HepG2 (cell line): Measurements from ENCODE around the gene ARL6IP4. TPM values are rescaled to one million over a fixed set of nuclear protein-coding genes. Genes with fewer than 3 reads are reported as not detected.

Experiments used
- ARNTL ChIP-seq: sonication (generic); formaldehyde crosslinking; IDR thresholded peaks from 2 replicates; pipeline ENCODE4 v1.4.0; 2020; ENCODE audit warnings: mild to moderate bottlenecking, missing genetic modification reagents
- GPBP1L1 ChIP-seq: sonication (generic); formaldehyde crosslinking; IDR thresholded peaks from 2 replicates; pipeline ENCODE4 v1.5.0; 2020; ENCODE audit warnings: mild to moderate bottlenecking, missing genetic modification reagents
- GTF2F1 ChIP-seq: fragments of 150-350 bp; IDR thresholded peaks from 2 replicates; pipeline ENCODE4 v1.6.1; 2014; ENCODE audit warnings: low read length
- HDAC2 ChIP-seq: sonication (generic); formaldehyde crosslinking; IDR thresholded peaks from 2 replicates; pipeline ENCODE4 v1.4.0; 2020; ENCODE audit warnings: missing genetic modification reagents
- KAT2B ChIP-seq: fragments of 150-350 bp; IDR thresholded peaks from 2 replicates; pipeline ENCODE4 v1.6.1; 2014; ENCODE audit warnings: low read depth, low read length, borderline replicate concordance
- KDM6A ChIP-seq: IDR thresholded peaks from 2 replicates; pipeline ENCODE4 v1.6.1; 2016; ENCODE audit warnings: low read depth
- NKX3-1 ChIP-seq: sonication (generic); formaldehyde crosslinking; IDR thresholded peaks from 2 replicates; pipeline ENCODE4 v1.5.0; 2020; ENCODE audit warnings: missing genetic modification reagents
- PAX8 ChIP-seq: sonication (generic); formaldehyde crosslinking; IDR thresholded peaks from 2 replicates; pipeline ENCODE4 v1.8.0; 2022; ENCODE audit warnings: mild to moderate bottlenecking, missing genetic modification reagents, borderline replicate concordance
- PLRG1 ChIP-seq: fragments of 450-650 bp; conservative IDR thresholded peaks from 2 replicates; pipeline ENCODE4 v1.6.1; 2016
- PRDM4 ChIP-seq: sonication (generic); formaldehyde crosslinking; IDR thresholded peaks from 2 replicates; pipeline ENCODE4 v1.9.0; 2021; ENCODE audit warnings: missing genetic modification reagents, borderline replicate concordance
- RAD21 ChIP-seq: fragments of 450-650 bp; formaldehyde crosslinking; IDR thresholded peaks from 2 replicates; pipeline ENCODE4 v1.5.0; 2020; ENCODE audit warnings: mild to moderate bottlenecking
- RELA ChIP-seq: sonication (generic); formaldehyde crosslinking; IDR thresholded peaks from 2 replicates; pipeline ENCODE4 v1.4.0; 2020; ENCODE audit warnings: missing genetic modification reagents
- SIX4 ChIP-seq: sonication (generic); formaldehyde crosslinking; IDR thresholded peaks from 2 replicates; pipeline ENCODE4 v1.4.0; 2020; ENCODE audit warnings: missing genetic modification reagents
- SMAD9 ChIP-seq: sonication (generic); formaldehyde crosslinking; IDR thresholded peaks from 2 replicates; pipeline ENCODE4 v1.5.1; 2020; ENCODE audit warnings: mild to moderate bottlenecking, missing genetic modification reagents
- SRF ChIP-seq: IDR thresholded peaks from 2 replicates; pipeline ENCODE4 v1.6.1; 2011; ENCODE audit warnings: mild to moderate bottlenecking, low read depth, low read length, moderate library complexity
- ZBTB8A ChIP-seq: sonication (generic); formaldehyde crosslinking; IDR thresholded peaks from 2 replicates; pipeline ENCODE4 v1.4.0; 2020; ENCODE audit warnings: mild to moderate bottlenecking, low read depth, missing genetic modification reagents, borderline replicate concordance
- ZMYM2 ChIP-seq: sonication (generic); formaldehyde crosslinking; IDR thresholded peaks from 2 replicates; pipeline ENCODE4 v1.8.0; 2022; ENCODE audit warnings: mild to moderate bottlenecking, missing genetic modification reagents
- ZNF160 ChIP-seq: sonication (generic); formaldehyde crosslinking; IDR thresholded peaks from 2 replicates; pipeline ENCODE4 v1.8.0; 2022; ENCODE audit warnings: mild to moderate bottlenecking, inconsistent platforms, missing genetic modification reagents
- ZNF430 ChIP-seq: sonication (generic); formaldehyde crosslinking; IDR thresholded peaks from 2 replicates; pipeline ENCODE4 v1.9.0; 2021; ENCODE audit warnings: mild to moderate bottlenecking, missing genetic modification reagents
- ZNF530 ChIP-seq: sonication (generic); formaldehyde crosslinking; IDR thresholded peaks from 2 replicates; pipeline ENCODE4 v1.5.0; 2020; ENCODE audit warnings: low read depth, mild to moderate bottlenecking, missing genetic modification reagents
- ZNF589 ChIP-seq: sonication (generic); formaldehyde crosslinking; conservative IDR thresholded peaks from 2 replicates; pipeline ENCODE4 v1.8.0; 2022; ENCODE audit warnings: mild to moderate bottlenecking, moderate library complexity, missing genetic modification reagents
- ZNF674 ChIP-seq: sonication (generic); formaldehyde crosslinking; IDR thresholded peaks from 2 replicates; pipeline ENCODE4 v1.5.0; 2020; ENCODE audit warnings: low read depth, mild to moderate bottlenecking, missing genetic modification reagents
- ZNF749 ChIP-seq: sonication (generic); formaldehyde crosslinking; IDR thresholded peaks from 2 replicates; pipeline ENCODE4 v1.8.0; 2022; ENCODE audit warnings: mild to moderate bottlenecking, missing genetic modification reagents, moderate library complexity, borderline replicate concordance
- ZNF83 ChIP-seq: sonication (generic); formaldehyde crosslinking; IDR thresholded peaks from 2 replicates; pipeline ENCODE4 v1.4.0; 2020; ENCODE audit warnings: missing genetic modification reagents, mild to moderate bottlenecking, borderline replicate concordance
- ZNF850 ChIP-seq: sonication (generic); formaldehyde crosslinking; conservative IDR thresholded peaks from 2 replicates; pipeline ENCODE4 v1.9.0; 2021; ENCODE audit warnings: mild to moderate bottlenecking, missing genetic modification reagents
- polyA plus RNA-seq, 8 experiments: library from polyadenylated mRNA; depleted of rRNA in 3 of 8; stranded (reverse) in 7 of 8; unstranded in 1 of 8; fragments of >200 nt; fragmentation: Illumina TruSeq in 4 of 8; extraction: Trizol in 4 of 8; gene quantifications; 2 replicates each; pipeline versions ENCODE4 v1.2.1 to v1.2.3, GENCODE V29; 2011 to 2016; ENCODE audit warnings: low read depth in 4 of 8, missing spikeins in 1 of 8, mixed read lengths in 1 of 8; ENCODE audit not compliant: insufficient read depth in 1 of 8
- total RNA-seq, 5 experiments: library from RNA; depleted of rRNA; stranded (reverse); fragments of >200 nt; fragmentation: Illumina TruSeq; extraction: Trizol; gene quantifications; 2 replicates each; pipeline ENCODE4 v1.2.3, GENCODE V29; 2016; ENCODE audit warnings: low read depth in 1 of 5
- TF ChIP-seq, protein P1 (sequence below): sonication (generic); formaldehyde crosslinking; IDR thresholded peaks from 2 replicates; pipeline ENCODE4 v1.5.0; 2020; ENCODE audit warnings: missing genetic modification reagents
- TF ChIP-seq, protein P2 (sequence below): IDR thresholded peaks from 2 replicates; pipeline ENCODE4 v1.6.1; 2018; ENCODE audit warnings: missing genetic modification reagents

The ARL6IP4 gene
- total and polyA plus RNA-seq, 2 of the 13 experiments (the other 11 are each of a cell fraction or from before 2014, with no cell fraction given) = 155 to 220 TPM

- TF ChIP-seq PAX8 (CRISPR knock-in tag) (no peak), KDM6A (CRISPR knock-in tag) (peak; percentile 56; the same call in 1 of the 2 replicates), GPBP1L1 (CRISPR knock-in tag) (no peak), ZMYM2 (no peak), ZNF160 (CRISPR knock-in tag) (no peak; the same call in 1 of the 2 replicates), PRDM4 (CRISPR knock-in tag) (no peak), SMAD9 (CRISPR knock-in tag) (no peak), ZNF749 (CRISPR knock-in tag) (peak; percentile 39; the same call in 1 of the 2 replicates), ZNF674 (CRISPR knock-in tag) (no peak), ZNF83 (CRISPR knock-in tag) (no peak; the same call in 1 of the 2 replicates), PLRG1 (no peak), NKX3-1 (CRISPR knock-in tag) (no peak), ZNF430 (CRISPR knock-in tag) (peak; percentile 58; the same call in 1 of the 2 replicates), ZBTB8A (CRISPR knock-in tag) (no peak), ZNF589 (CRISPR knock-in tag) (no peak), ZNF850 (CRISPR knock-in tag) (no peak), SRF (no peak), KAT2B (no peak), SIX4 (CRISPR knock-in tag) (no peak), RAD21 (CRISPR knock-in tag) (peak; percentile 21; the same call in 1 of the 2 replicates), HDAC2 (CRISPR knock-in tag) (peak; percentile 75; the same call in 1 of the 2 replicates), ARNTL (peak; percentile 66; the same call in 1 of the 2 replicates), ZNF530 (CRISPR knock-in tag) (no peak), RELA (CRISPR knock-in tag) (peak; percentile 59), GTF2F1 (no peak)
- TF ChIP-seq, protein P1, sequence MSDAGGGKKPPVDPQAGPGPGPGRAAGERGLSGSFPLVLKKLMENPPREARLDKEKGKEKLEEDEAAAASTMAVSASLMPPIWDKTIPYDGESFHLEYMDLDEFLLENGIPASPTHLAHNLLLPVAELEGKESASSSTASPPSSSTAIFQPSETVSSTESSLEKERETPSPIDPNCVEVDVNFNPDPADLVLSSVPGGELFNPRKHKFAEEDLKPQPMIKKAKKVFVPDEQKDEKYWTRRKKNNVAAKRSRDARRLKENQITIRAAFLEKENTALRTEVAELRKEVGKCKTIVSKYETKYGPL (CRISPR knock-in tag) = no peak
- TF ChIP-seq, protein P2, sequence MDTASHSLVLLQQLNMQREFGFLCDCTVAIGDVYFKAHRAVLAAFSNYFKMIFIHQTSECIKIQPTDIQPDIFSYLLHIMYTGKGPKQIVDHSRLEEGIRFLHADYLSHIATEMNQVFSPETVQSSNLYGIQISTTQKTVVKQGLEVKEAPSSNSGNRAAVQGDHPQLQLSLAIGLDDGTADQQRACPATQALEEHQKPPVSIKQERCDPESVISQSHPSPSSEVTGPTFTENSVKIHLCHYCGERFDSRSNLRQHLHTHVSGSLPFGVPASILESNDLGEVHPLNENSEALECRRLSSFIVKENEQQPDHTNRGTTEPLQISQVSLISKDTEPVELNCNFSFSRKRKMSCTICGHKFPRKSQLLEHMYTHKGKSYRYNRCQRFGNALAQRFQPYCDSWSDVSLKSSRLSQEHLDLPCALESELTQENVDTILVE (CRISPR knock-in tag) = peak; percentile 78; the same call in 1 of the 2 replicates
Measured at GRCh38 chr12:122984612-122985337, 4.3 kb downstream of the ARL6IP4 start (continued).
